Mammary epithelial cell (primary cell): ENCODE results near the gene RAB40B.

ENCODE experiments used
- EZH2 ChIP-seq: IDR thresholded peaks from 2 replicates; pipeline ENCODE4 v1.6.1; 2012; ENCODE audit warnings: low read length, inconsistent platforms, borderline replicate concordance
- TF ChIP-seq, protein P1 (sequence below), 2 donors: IDR thresholded peaks in 1 of 2; conservative IDR thresholded peaks in 1 of 2; 2 replicates each; pipeline ENCODE4 v1.5.1; 2011 to 2012; ENCODE audit warnings: inconsistent platforms in 2 of 2, low read length in 2 of 2, mild to moderate bottlenecking in 2 of 2, control low read depth in 1 of 2, low read depth in 1 of 2; ENCODE audit not compliant: insufficient read depth in 1 of 2; ENCODE audit errors: extremely low read depth in 1 of 2

GRCh38 chr17:82670661-82671450 lies 27.6 kb downstream of the RAB40B start:
- TF ChIP-seq, protein P1, sequence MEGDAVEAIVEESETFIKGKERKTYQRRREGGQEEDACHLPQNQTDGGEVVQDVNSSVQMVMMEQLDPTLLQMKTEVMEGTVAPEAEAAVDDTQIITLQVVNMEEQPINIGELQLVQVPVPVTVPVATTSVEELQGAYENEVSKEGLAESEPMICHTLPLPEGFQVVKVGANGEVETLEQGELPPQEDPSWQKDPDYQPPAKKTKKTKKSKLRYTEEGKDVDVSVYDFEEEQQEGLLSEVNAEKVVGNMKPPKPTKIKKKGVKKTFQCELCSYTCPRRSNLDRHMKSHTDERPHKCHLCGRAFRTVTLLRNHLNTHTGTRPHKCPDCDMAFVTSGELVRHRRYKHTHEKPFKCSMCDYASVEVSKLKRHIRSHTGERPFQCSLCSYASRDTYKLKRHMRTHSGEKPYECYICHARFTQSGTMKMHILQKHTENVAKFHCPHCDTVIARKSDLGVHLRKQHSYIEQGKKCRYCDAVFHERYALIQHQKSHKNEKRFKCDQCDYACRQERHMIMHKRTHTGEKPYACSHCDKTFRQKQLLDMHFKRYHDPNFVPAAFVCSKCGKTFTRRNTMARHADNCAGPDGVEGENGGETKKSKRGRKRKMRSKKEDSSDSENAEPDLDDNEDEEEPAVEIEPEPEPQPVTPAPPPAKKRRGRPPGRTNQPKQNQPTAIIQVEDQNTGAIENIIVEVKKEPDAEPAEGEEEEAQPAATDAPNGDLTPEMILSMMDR (conservative IDR thresholded peaks at IDR 0.05 in 1 of 2, IDR thresholded peaks at IDR 0.05 in 1 of 2; ENCODE audit: extremely low read depth in 1 of 2, insufficient read depth in 1 of 2, low read depth in 1 of 2, low read length in 2 of 2), result no peak
- TF ChIP-seq EZH2, result no peak
